Measurements from ENCODE around the gene CES2.
"Not testable (repeated sequence)": the region's sequence is repeated elsewhere in the genome, so short reads cannot be mapped to it uniquely, and the experiment has no call there.

Gene CES2

DNA sequence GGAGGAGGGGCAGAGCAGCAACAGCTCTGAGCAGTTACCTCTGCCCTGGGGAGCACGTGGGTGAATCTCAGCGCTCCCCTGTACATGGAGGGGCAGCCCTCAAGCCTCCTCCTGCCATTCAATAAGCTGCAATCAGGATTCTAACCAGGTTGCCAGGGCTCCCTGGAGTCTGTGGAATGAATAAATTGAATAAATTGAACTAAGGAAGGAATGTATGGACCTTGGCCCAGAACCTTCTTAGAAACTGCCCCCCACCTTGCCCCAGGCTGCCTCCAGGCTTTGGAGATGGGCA, 15.1 kb upstream of the CES2 start:
- no peak for DNase-seq

GRCh38 chr16:66920924-66921680, 14.2 kb upstream of the CES2 start:
- DNase-seq = no peak

- no peak for DNase-seq
Observed at GRCh38 chr16:66921729-66922450, 13.4 kb upstream of the CES2 start.

GRCh38 chr16:66923247-66923731, 12.0 kb upstream of the CES2 start:
- DNase-seq = no peak

- no peak for DNase-seq
Observed at GRCh38 chr16:66923866-66924265, 11.4 kb upstream of the CES2 start.

DNA sequence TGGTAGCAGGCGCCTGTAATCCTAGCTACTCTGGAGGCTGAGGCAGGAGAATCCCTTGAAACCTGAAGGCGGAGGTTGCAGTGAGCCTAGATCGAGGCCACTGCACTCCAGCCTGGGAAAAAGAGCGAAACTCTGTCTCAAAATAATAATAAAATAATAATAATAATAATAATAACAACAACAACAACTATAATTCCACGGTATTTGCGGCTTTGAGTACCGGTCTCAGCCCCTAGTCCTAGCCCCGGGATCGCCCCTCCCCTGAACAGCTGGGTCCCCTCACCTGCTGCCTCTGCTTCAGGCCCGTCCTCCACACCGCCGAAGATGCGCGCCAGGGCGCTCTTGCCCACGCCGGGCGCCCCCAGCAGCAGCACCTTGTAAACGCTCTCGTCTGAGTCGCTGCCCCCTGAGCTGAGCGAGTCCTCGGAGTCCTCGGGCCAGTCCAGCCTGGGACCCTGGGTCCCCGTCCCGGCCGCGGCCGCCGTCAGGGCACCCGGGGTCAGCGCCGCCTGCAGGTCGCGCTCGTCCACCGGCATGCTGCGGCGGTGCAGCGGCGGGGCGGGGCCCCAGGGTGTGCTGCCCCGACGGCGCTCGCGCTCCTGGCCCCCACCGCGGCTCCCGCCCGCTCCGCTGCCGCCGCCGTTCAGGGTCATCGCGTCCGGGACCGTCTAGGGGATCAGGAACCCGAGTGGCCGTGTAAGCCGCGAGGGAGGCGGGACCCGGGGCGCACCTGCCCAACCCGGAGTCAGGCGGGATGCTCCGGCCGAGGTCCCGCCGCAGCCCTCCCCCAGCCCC, 10.6 kb upstream of the CES2 start:
- peak; percentile 62 for DNase-seq

DNA sequence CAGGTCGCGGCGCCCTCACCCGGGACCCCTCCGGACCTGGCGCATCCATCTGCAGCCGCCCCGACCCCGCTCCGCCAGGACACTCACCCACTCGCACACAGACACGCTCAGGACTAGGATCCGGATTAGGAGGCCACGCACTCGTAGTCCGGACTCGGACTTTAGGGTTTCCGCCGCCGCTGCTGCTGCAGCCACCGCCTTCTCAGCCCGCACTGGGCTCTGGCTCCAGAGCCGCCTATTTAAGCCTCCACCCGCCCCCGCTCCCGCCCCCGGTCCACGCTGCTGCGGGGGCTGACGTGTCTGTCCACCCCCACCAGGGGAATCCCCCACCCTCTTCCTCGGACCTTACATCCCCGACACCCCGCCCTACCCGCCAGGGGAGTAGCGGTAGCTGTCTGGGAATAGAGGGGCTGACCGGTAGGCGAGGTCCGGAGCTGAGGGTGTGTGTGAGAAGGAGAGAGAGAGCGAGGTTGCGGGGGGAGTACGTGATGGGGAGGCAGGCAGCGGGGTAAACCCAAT, 9.9 kb upstream of the CES2 start, which contains the start of gene RRAD:
TSS of gene RRAD (minus strand) at position 214 of the 519 bp plus-strand sequence. CDS start 356 bp downstream, outside the sequence.
- no peak for DNase-seq

- DNase-seq = no peak
Observed at GRCh38 chr16:66926171-66926947, 9.0 kb upstream of the CES2 start.

DNA sequence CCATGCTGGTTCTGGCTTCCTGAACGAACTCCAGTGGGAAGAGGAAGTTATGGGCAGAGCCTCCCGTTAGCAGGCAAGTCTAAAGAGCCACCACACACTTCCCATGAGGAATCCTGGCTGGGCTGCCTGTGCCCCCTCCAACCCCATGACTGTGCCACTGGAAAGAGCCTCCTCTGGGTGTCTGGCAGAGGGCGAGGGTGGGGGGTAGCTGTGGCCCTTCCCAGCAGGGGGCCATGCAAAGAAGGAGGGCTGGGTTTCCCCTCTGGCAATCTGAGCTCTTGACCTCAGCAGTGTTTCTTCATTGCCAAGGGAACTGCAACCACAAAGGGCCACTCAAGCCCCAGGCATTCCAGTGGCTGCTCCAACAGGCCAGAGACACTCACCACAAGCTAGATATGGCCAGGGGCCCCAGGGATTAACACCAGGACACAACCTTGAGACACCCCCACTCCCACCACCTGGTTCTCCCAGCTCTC, 8.3 kb upstream of the CES2 start:
- no peak for DNase-seq

- no peak for DNase-seq
Observed at GRCh38 chr16:66927918-66928649, 7.2 kb upstream of the CES2 start.

DNA sequence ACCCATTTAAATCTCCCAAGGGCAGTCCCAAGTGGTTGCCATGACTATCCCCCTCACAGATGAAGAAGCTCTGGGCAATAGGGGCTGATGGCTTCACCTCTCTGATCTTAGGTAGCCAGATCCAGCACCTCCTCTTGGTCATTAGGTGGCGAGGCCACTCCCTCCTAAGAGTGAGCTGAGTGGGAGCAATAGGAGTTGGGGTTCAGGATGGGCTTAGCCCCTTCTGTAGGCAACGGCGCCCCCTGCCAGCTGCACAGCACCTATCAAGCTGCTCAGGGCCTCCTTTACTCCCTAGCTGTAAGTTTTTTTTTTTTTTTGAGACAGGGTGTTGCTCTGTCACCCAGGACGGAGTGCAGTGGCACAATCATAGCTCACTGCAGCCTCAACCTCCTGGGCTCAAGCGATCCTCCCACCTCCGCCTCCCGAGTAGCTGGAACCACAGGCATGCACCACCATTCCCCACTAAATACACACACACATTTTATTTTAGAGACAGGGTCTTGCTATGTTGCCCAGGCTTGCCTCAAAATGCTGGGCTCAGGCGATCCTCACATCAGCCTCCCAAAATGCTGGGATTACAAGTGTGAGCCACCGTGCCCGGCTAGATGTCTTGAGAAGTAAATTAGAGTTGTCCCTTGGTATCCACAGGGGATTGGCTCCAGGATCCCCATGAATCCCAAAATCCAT, 6.5 kb upstream of the CES2 start:
- no peak for DNase-seq

- DNase-seq = no peak
Observed at GRCh38 chr16:66930189-66930588, 5.1 kb upstream of the CES2 start.

- no peak for DNase-seq
Observed at GRCh38 chr16:66931665-66932064, 3.7 kb upstream of the CES2 start.

GRCh38 chr16:66932076-66932475, 3.2 kb upstream of the CES2 start:
- DNase-seq = no peak

DNA sequence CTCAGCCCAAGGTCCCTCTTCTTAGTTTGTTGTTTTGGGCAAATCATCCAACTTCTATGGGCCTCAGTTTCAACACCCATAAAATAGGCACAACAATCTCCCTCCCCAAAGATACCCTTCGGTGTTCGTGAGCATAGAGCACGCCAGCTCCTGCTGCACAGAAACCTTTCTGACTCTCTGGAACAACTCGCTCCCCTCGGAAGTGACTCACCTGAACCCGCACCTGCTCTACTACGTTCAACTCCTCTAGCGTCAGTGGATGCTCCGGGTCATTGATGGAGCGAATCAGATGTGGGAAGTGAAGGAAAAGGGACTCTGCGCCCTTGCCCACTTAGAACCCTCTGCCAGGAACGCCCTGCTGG, 1.6 kb upstream of the CES2 start:
- DNase-seq = no peak

- DNase-seq = peak; percentile 93
Observed at GRCh38 chr16:66934138-66934838, 1.0 kb upstream of the CES2 start, which contains the start of gene CIAO2B. Gene CIAO2B, minus strand, starts transcription at chr16:66934402. Its CDS starts 38 bp downstream, at chr16:66934364.

- DNase-seq = not testable (repeated sequence)
Observed at GRCh38 chr16:66934839-66935313, 440 bp upstream of the CES2 start.

DNA sequence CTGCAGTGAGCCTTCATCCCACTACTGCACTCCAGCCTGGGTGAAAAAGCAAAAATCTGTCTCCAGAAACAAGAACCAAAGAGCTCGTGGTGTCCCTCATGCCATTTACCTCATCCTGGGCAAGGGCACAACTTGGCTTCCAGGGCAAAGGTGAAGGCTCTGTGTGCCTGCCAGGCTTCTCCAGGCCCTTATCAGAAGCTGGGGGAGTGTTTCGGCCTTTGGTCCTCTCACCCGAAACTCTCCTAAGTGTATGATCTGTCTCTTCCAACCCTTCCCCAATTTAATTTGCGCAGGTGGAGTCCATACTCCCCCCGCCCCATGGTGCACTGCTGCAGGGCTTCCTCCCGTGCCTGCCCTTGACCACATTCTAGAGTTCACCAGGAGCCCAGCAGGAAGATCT, 1.1 kb downstream of the CES2 start:
- DNase-seq = no peak

DNA sequence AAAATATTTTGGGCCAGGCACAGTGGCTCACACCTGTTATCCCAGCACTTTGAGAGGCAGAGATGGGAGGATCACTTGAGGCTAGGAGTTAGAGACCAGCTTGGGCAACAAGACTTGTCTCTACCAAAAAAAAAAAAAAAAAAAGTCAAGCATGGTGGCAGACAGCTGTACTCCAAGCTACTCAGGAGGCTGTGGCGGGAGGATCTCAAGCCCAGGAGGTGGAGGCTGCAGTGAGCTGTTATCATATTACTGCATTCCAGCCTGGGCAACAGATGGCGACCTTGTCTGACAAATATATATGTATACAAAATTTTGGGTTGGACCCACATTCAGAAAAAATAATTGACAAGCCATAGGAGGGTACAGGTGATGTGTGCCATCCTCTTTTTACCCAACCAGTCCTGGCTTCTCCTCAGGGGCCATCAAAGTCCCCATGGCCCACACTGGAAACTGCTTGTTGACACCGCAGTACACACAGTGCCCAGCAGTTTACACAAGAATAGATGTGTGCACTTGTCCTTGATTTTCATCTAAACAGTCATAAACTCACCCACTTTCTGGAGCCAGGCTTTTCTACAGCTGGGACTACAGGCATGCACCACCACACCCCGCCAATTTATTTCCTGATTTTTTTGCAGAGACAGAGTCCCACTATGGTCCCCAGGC, 1.7 kb downstream of the CES2 start:
- no peak for DNase-seq

Measured in activated CD4-positive, CD25-positive, alpha-beta regulatory T cell treated with anti-CD3 and anti-CD28 coated beads, Interleukin-2, amount 50 U/mL, for 72 hours (primary cell).